OCI-LY1 (cell line): ENCODE results near the gene HAS3.
"Not testable (repeated sequence)": the region's sequence is repeated elsewhere in the genome, so short reads cannot be mapped to it uniquely, and the experiment has no call there.

Experiments
- H2AFZ ChIP-seq: fragments of 200-600 bp; sonication (generic), shearing (Covaris generic); 2 replicates; pipeline ENCODE4 v1.6.0; 2014; ENCODE audit warnings: antibody characterized with exemption, mild to moderate bottlenecking, low read length
- H3F3A ChIP-seq: fragments of 200-600 bp; sonication (generic), shearing (Covaris generic); 2 replicates; pipeline ENCODE4 v1.6.0; 2014; ENCODE audit warnings: mild to moderate bottlenecking, antibody characterized with exemption, low read length, moderate library complexity; ENCODE audit not compliant: insufficient read depth
- H3K27ac ChIP-seq: fragments of 200-600 bp; sonication (generic); 2 replicates; pipeline ENCODE4 v1.5.1; 2014; ENCODE audit warnings: low read length, mixed run types, mild to moderate bottlenecking, low read depth; ENCODE audit not compliant: poor library complexity, severe bottlenecking
- H3K27me3 ChIP-seq: fragments of 200-600 bp; sonication (generic); 2 replicates; pipeline ENCODE4 v1.6.0; 2014; ENCODE audit warnings: antibody characterized with exemption, mild to moderate bottlenecking, low read length, moderate library complexity; ENCODE audit not compliant: insufficient read depth
- H3K36me3 ChIP-seq: fragments of 200-600 bp; sonication (generic); 2 replicates; pipeline ENCODE4 v1.6.1; 2014; ENCODE audit warnings: mild to moderate bottlenecking, antibody characterized with exemption, low read length, moderate library complexity, mixed read lengths; ENCODE audit not compliant: insufficient read depth
- H3K4me1 ChIP-seq: fragments of 200-600 bp; sonication (generic); 2 replicates; pipeline ENCODE4 v1.5.1; 2014; ENCODE audit warnings: mild to moderate bottlenecking, low read length, moderate library complexity; ENCODE audit not compliant: insufficient read depth, severe bottlenecking
- H3K4me2 ChIP-seq: fragments of 200-600 bp; sonication (generic), shearing (Covaris generic); 2 replicates; pipeline ENCODE4 v1.6.1; 2014; ENCODE audit warnings: low read length
- H3K4me3 ChIP-seq: fragments of 200-600 bp; sonication (generic); 2 replicates; pipeline ENCODE4 v1.5.1; 2014; ENCODE audit warnings: low read length, low read depth, mild to moderate bottlenecking, mixed read lengths; ENCODE audit not compliant: poor library complexity, severe bottlenecking
- H3K79me2 ChIP-seq: fragments of 200-600 bp; shearing (Covaris generic); 2 replicates; pipeline ENCODE4 v1.6.1; 2016; ENCODE audit warnings: mixed run types, low read length, mixed read lengths; ENCODE audit not compliant: insufficient read depth
- H3K9ac ChIP-seq: fragments of 200-600 bp; sonication (generic), shearing (Covaris generic); 2 replicates; pipeline ENCODE4 v1.6.1; 2014; ENCODE audit warnings: mild to moderate bottlenecking, low read length, mixed read lengths
- H3K9me2 ChIP-seq: fragments of 200-600 bp; sonication (generic), shearing (Covaris generic); 2 replicates; pipeline ENCODE4 v1.6.1; 2014; ENCODE audit warnings: low read depth, mild to moderate bottlenecking, low read length, mixed read lengths
- H3K9me3 ChIP-seq: fragments of 200-600 bp; shearing (Covaris generic); 2 replicates; pipeline ENCODE4 v1.6.1; 2014; ENCODE audit warnings: low read length, mixed read lengths
- H4K20me1 ChIP-seq: fragments of 200-600 bp; sonication (generic), shearing (Covaris generic); 2 replicates; pipeline ENCODE4 v1.6.0; 2016; ENCODE audit warnings: mild to moderate bottlenecking, low read length; ENCODE audit not compliant: insufficient read depth
- EZH2 ChIP-seq: fragments of 200-600 bp; sonication (generic), shearing (Covaris generic); IDR thresholded peaks from 2 replicates; pipeline ENCODE4 v1.8.0; 2017; ENCODE audit warnings: borderline replicate concordance, mixed run types, mild to moderate bottlenecking, antibody characterized with exemption, low read length, moderate library complexity, mixed read lengths
- TF ChIP-seq, protein P1 (sequence below): fragments of 200-600 bp; sonication (generic), shearing (Covaris generic); IDR thresholded peaks from 2 replicates; pipeline ENCODE4 v1.5.1; 2017; ENCODE audit warnings: mild to moderate bottlenecking, antibody characterized with exemption, low read length, moderate library complexity, mixed read lengths

The HAS3 gene

DNA sequence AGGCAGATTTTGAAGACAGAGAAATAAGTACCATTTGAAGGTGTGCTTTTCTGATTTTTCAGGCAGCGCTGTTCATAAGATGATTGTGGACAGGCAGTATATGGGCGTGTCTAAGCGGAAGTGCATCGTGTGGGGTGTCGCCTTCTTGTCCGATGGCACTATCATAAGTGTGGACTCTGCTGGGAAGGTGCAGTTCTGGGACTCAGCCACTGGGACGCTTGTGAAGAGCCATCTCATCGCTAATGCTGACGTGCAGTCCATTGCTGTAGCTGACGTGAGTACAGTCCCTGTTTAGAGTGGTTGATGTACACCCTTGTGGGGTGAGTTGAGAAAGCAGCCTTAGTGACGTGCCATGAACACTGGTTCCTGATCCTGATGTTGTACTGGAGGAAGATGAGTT, 37.7 kb downstream of the HAS3 start:
- peaks cover 83% of the 10 kb centered on the region for H3K36me3 ChIP-seq
- H3K9me3 ChIP-seq: no peaks in the 10 kb centered on the region
- H4K20me1 ChIP-seq: no peaks in the 10 kb centered on the region
- H3K27ac ChIP-seq: no peak overlapping the region
- no peaks in the 10 kb centered on the region for H3F3A ChIP-seq
- H3K9me2 ChIP-seq: no peaks in the 10 kb centered on the region
- no peak overlapping the region for H3K4me2 ChIP-seq
- H2AFZ ChIP-seq: no peak overlapping the region
- H3K27me3 ChIP-seq: no peaks in the 10 kb centered on the region
- H3K4me3 ChIP-seq: no peak overlapping the region
- H3K9ac ChIP-seq: no peak overlapping the region
- H3K79me2 ChIP-seq: no peaks in the 10 kb centered on the region
- TF ChIP-seq, protein P1, sequence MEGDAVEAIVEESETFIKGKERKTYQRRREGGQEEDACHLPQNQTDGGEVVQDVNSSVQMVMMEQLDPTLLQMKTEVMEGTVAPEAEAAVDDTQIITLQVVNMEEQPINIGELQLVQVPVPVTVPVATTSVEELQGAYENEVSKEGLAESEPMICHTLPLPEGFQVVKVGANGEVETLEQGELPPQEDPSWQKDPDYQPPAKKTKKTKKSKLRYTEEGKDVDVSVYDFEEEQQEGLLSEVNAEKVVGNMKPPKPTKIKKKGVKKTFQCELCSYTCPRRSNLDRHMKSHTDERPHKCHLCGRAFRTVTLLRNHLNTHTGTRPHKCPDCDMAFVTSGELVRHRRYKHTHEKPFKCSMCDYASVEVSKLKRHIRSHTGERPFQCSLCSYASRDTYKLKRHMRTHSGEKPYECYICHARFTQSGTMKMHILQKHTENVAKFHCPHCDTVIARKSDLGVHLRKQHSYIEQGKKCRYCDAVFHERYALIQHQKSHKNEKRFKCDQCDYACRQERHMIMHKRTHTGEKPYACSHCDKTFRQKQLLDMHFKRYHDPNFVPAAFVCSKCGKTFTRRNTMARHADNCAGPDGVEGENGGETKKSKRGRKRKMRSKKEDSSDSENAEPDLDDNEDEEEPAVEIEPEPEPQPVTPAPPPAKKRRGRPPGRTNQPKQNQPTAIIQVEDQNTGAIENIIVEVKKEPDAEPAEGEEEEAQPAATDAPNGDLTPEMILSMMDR: no peak
- TF ChIP-seq EZH2: no peak
- H3K4me1 ChIP-seq: no peaks in the 10 kb centered on the region

- Histone ChIP-seq H3K4me2 (no peak overlapping the region), H3K9me3 (no peaks in the 10 kb centered on the region), H3K79me2 (no peaks in the 10 kb centered on the region), H3K27me3 (no peaks in the 10 kb centered on the region), H4K20me1 (no peaks in the 10 kb centered on the region), H3K9ac (no peak overlapping the region), H3K4me3 (no peak overlapping the region), H3F3A (no peaks in the 10 kb centered on the region), H2AFZ (no peak overlapping the region), H3K4me1 (no peaks in the 10 kb centered on the region), H3K27ac (no peak overlapping the region), H3K9me2 (no peaks in the 10 kb centered on the region), H3K36me3 (peaks cover 80% of the 10 kb centered on the region)
- TF ChIP-seq, protein P1: no peak
- TF ChIP-seq EZH2: no peak
Measured at GRCh38 chr16:69145658-69146057, 40.2 kb downstream of the HAS3 start.

DNA sequence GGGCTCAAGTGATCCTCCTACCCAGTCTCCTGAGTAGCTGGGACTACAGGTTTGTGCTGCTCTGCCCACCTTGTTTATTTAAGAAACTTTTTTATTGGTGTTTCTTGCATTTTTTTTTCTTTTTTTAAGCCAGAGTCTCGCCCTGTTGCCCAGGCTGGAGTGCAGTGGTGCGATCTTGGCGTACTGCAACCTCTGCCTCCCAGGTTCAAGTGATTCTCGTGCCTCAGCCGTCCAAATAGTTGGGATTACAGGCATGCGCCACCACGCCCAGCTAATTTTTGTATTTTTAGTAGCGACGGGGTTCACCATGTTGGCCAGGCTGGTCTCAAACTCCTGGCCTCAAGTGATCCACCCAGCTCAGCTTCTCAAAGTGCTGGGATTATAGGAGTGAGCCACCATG, 44.2 kb downstream of the HAS3 start:
- not testable (repeated sequence) for H3F3A ChIP-seq, H2AFZ ChIP-seq, H3K79me2 ChIP-seq, H3K9me3 ChIP-seq, H3K9me2 ChIP-seq, H3K9ac ChIP-seq, H4K20me1 ChIP-seq, H3K27ac ChIP-seq, H3K4me1 ChIP-seq, H3K4me2 ChIP-seq, H3K4me3 ChIP-seq, H3K27me3 ChIP-seq
- peaks cover 79% of the 10 kb centered on the region for H3K36me3 ChIP-seq

DNA sequence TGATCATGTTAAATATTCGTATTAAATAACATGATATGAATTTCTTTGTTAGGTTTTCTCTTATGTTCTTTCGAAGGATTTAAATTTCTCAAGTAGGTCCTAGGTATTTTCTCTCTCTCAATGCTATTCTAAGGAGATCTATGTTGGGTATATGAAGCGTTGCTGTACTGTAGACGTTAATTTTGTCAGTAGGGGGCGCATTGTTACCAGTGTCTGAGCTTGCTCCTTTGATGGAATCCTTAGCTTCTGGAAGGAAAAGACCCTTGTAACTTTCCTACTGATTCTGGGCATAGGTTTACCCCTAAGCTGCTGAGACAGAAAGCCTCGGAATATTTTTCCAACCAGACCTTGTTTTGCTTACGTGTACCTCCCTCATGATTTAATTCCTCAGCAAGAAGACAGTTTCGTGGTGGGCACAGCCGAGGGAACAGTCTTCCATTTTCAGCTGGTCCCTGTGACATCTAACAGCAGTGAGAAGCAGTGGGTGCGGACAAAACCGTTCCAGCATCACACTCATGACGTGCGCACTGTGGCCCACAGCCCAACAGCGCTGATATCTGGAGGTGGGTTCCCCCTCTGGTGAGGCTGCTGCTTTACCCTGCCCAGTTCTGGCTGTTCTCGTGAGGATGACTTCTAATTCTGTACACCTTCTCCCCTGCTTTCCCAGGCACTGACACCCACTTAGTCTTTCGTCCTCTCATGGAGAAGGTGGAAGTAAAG, 44.9 kb downstream of the HAS3 start:
- Histone ChIP-seq H4K20me1 (no peaks in the 10 kb centered on the region), H3K4me1 (no peaks in the 10 kb centered on the region), H3K4me3 (no peak overlapping the region), H3K9ac (no peak overlapping the region), H3K9me2 (no peaks in the 10 kb centered on the region), H3F3A (no peaks in the 10 kb centered on the region), H3K27me3 (no peaks in the 10 kb centered on the region), H3K79me2 (no peaks in the 10 kb centered on the region), H2AFZ (no peak overlapping the region), H3K9me3 (no peaks in the 10 kb centered on the region), H3K36me3 (peaks cover 82% of the 10 kb centered on the region), H3K4me2 (no peak overlapping the region), H3K27ac (no peak overlapping the region)
- TF ChIP-seq EZH2: no peak
- TF ChIP-seq, protein P1: peak; percentile 92
